Naive thymus-derived CD8-positive, alpha-beta T cell (primary cell): ENCODE data around the gene PLEKHA7. TPM values are rescaled to one million over a fixed set of nuclear protein-coding genes. Genes with fewer than 3 reads are reported as not detected.
A peak's percentile ranks its signal among the peaks of the same experiment; 100 is the strongest.

ENCODE experiments used
- ATAC-seq, 2 donors: fragments of 150-1000 bp; cut with Tn5 transposase in 1 of 2; sonication (Bioruptor Pico), chemical (Tn5 transposase) in 1 of 2; 1 replicate in 1 of 2; 2 replicates in 1 of 2; pipeline ENCODE4 v1.10.0; 2021; ENCODE audit warnings: mild to moderate bottlenecking in 2 of 2, moderate library complexity in 2 of 2
- POLR2A ChIA-PET: fragments of 350-600 bp; sonication (Branson Sonifier 250); formaldehyde crosslinking; loops from one replicate; lab custom pipeline; 2021; ENCODE audit warnings: antibody characterized with exemption; lab: Charles Lee
- DNase-seq, 10 donors: peaks; one replicate each; pipeline versions ENCODE4 v3.0.0 to v3.0.0-alpha.2; 2020 to 2022
- H3K27ac Mint-ChIP-seq, 10 donors: one replicate each; pipeline ENCODE4 v1.8.0; 2020 to 2022; ENCODE audit warnings: mild to moderate bottlenecking in 10 of 10, mixed read lengths in 10 of 10, moderate library complexity in 4 of 10, inconsistent platforms in 1 of 10
- H3K27me3 Mint-ChIP-seq, 5 donors: one replicate each; pipeline ENCODE4 v1.8.0; 2021 to 2022; ENCODE audit warnings: mixed read lengths in 5 of 5
- H3K36me3 Mint-ChIP-seq, 3 donors: one replicate each; pipeline ENCODE4 v1.8.0; 2020 to 2022; ENCODE audit warnings: mixed read lengths in 3 of 3, mild to moderate bottlenecking in 2 of 3, inconsistent platforms in 1 of 3
- H3K4me1 Mint-ChIP-seq, 4 donors: one replicate each; pipeline ENCODE4 v1.8.0; 2021 to 2022; ENCODE audit warnings: mixed read lengths in 4 of 4
- H3K4me3 Mint-ChIP-seq, 10 donors: one replicate each; pipeline ENCODE4 v1.8.0; 2020 to 2022; ENCODE audit warnings: mild to moderate bottlenecking in 10 of 10, mixed read lengths in 10 of 10, moderate library complexity in 6 of 10, inconsistent platforms in 1 of 10
- H3K9me3 Mint-ChIP-seq, 9 donors: one replicate each; pipeline ENCODE4 v1.8.0; 2020 to 2022; ENCODE audit warnings: mixed read lengths in 9 of 9, mild to moderate bottlenecking in 3 of 9, inconsistent platforms in 1 of 9, moderate library complexity in 1 of 9
- polyA plus RNA-seq, 3 donors: library from polyadenylated mRNA; unstranded; fragments of 300-500 nt; fragmentation: Illumina TruSeq; gene quantifications; one replicate each; pipeline ENCODE4 v1.2.3, GENCODE V29; 2021
- total RNA-seq, 8 experiments: library from RNA in 2 of 8; stranded (reverse) in 2 of 8; gene quantifications; one replicate each; pipeline ENCODE4 v1.2.3 and lab custom pipeline; 2021 to 2026

Gene PLEKHA7
- total and polyA plus RNA-seq, 5 experiments from 2014 or later, result 0.77 to 0.96 TPM; not detected in 3

DNA sequence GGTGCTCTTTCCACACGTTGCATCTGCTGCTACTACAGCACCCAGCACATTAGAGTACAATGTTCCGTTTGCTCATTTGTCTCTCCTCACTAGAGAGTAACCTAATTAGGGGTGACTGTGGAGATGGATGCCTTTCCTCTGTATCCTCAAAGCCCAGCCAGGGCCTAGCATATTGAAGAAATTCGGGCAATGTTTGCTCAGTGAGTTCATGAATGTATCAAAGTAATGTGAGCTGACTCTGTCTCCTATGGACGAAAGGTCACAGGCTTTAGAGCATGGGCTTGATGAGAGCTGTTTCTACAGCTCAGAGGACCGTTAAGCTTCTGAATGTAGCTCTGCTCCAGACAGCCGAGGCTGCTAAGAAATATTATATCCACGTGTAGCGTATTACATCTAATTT lies 208.3 kb downstream of the PLEKHA7 start:
- peaks cover 0 to 3% (median 0%) of the 10 kb centered on the region in 4 donors for H3K4me1 Mint-ChIP-seq
- H3K27ac Mint-ChIP-seq, result no peak overlapping the region
- no peaks in the 10 kb centered on the region for H3K9me3 Mint-ChIP-seq
- ATAC-seq (no peak), DNase-seq (no peak)
- H3K36me3 Mint-ChIP-seq, result no peaks in the 10 kb centered on the region
- POLR2A ChIA-PET, result no interaction called here
- no peaks in the 10 kb centered on the region for H3K27me3 Mint-ChIP-seq
- H3K4me3 Mint-ChIP-seq, result no peak overlapping the region

DNA sequence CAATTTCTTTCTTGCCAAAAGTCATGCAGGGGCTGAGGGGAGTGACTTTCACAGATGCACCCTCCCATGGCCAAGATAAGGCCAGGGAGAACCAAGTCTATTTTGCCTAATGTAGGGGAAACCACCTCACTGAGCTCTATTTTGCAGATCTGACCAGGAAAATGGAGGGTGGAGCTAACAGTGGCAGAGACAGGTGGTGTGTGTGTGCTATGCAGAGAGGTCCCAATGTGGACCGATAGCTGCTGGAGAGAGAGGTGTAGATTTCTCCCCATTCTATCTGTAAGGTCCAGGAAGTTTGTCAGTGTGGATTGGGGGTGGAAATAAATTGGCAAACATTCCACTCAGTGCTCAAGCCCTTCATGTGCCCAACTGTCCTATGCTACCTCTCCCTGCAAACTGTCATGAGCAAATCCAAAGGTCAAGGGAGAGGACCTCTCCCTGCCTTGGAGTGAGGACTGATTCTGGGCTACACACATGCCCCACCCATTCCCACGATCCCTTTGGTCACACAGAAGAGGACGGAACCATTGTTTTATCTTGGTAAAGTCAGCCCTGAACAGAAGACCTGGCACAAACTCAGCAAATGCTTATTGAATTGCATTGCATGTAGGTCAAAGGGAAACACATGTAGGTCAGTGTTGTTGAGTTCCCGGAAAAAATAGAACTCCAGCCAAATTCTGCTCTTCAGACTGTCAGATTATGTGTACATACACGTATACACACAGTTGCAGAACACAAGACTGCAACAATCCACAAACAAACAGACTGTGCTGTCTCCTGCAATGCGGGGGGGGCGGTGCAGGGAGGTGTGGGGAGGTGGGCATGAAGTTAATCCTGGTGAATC lies 209.9 kb downstream of the PLEKHA7 start:
- no peak overlapping the region for H3K4me3 Mint-ChIP-seq
- H3K27ac Mint-ChIP-seq, result peak overlapping the region in 1 of 10 donors; percentile 12
- no peaks in the 10 kb centered on the region for H3K9me3 Mint-ChIP-seq
- no peaks in the 10 kb centered on the region for H3K27me3 Mint-ChIP-seq
- peaks cover 0 to 3% (median 0%) of the 10 kb centered on the region in 4 donors for H3K4me1 Mint-ChIP-seq
- H3K36me3 Mint-ChIP-seq, result no peaks in the 10 kb centered on the region
- POLR2A ChIA-PET, result no interaction called here
- no peak for DNase-seq
- no peak for ATAC-seq

DNA sequence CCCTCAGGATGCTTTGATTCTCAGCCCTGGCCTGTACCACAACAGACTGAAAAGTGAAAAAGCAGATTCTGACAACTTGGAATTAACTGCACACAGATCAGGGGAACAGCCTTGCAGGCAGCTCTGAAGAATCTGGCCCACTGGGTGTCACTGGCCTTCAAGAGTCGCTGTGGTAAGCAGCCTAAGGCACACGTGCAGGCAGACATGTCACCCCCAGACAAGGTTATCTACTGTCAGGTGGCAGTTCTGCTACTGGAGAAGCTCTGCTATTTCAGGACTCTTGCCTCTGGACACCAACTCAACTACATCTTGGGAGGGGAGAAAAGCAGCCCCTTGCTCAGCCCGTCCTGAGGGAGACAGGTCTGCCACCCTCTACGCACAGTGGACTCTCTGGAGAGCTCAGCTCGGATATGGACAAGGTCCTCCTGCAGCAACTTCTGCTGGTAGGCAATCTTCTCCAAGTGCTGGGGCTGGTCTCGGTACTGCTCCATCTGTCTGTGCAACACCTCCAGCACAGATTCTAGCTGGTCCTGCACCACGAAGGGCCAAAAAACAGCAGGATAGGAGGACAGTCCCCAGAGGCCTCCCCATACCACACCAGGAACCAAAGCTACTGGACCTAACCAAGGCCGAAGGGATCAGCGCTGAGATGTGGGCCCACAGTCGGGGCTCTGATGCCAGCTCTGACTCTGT lies 212.8 kb downstream of the PLEKHA7 start:
- H3K27me3 Mint-ChIP-seq, result no peaks in the 10 kb centered on the region
- no peak overlapping the region for H3K27ac Mint-ChIP-seq
- no peak overlapping the region for H3K4me3 Mint-ChIP-seq
- no peaks in the 10 kb centered on the region for H3K9me3 Mint-ChIP-seq
- no peaks in the 10 kb centered on the region for H3K36me3 Mint-ChIP-seq
- no peaks in the 10 kb centered on the region for H3K4me1 Mint-ChIP-seq
- no peak for DNase-seq
- POLR2A ChIA-PET, result no interaction called here
- no peak for ATAC-seq

DNA sequence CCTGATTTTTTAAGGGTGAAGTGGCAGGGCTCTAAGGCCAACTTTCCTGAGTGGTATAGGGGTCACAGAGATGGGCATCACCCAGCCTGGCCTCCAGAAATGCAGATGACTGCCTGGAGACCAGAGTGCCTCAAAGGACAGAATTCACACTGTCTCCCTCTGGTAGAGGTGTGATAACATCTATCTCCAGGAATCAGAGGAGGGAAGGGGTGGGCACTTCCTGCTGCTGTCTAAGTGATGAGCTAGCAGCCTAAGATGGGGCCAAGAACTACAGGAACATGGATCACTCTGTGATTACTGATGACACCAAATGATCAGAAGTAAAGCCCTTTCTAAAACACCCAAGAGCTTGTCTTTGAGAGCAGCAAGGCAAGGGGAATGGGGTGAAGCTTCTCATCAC lies 213.8 kb downstream of the PLEKHA7 start:
- POLR2A ChIA-PET, result no interaction called here
- H3K36me3 Mint-ChIP-seq, result no peaks in the 10 kb centered on the region
- no peak overlapping the region for H3K4me3 Mint-ChIP-seq
- DNase-seq (no peak), ATAC-seq (no peak)
- no peaks in the 10 kb centered on the region for H3K27me3 Mint-ChIP-seq
- H3K9me3 Mint-ChIP-seq, result no peaks in the 10 kb centered on the region
- H3K4me1 Mint-ChIP-seq, result peaks cover 0 to under 1% (median 0%) of the 10 kb centered on the region in 4 donors
- H3K27ac Mint-ChIP-seq, result peak overlapping the region in 1 of 10 donors; percentile 63

DNA sequence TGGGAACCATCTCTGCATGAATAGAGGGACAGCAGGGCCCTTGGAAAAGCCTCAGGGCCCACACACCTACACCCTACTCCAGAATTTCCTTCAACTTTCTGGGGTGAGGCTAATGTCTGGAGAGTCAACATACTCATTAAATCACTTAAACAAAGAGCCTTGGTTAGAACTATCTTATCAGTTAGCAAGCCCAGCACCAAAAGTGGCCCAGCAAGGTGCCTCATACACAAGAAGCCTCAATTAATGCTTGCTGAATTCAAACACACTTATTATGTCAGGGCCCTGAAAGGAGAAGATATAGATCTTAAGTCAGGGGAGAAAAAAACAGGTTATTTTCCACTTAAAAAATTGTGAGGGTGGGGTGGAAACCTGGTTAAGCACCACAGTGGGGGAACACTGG lies 214.3 kb downstream of the PLEKHA7 start:
- ATAC-seq (no peak), DNase-seq (no peak)
- Mint-ChIP-seq H3K9me3 (no peaks in the 10 kb centered on the region), H3K4me3 (no peak overlapping the region), H3K4me1 (peaks cover 3 to 5% (median 4%) of the 10 kb centered on the region in 4 donors), H3K36me3 (no peaks in the 10 kb centered on the region), H3K27me3 (no peaks in the 10 kb centered on the region), H3K27ac (no peak overlapping the region)
- POLR2A ChIA-PET, result no interaction called here

DNA sequence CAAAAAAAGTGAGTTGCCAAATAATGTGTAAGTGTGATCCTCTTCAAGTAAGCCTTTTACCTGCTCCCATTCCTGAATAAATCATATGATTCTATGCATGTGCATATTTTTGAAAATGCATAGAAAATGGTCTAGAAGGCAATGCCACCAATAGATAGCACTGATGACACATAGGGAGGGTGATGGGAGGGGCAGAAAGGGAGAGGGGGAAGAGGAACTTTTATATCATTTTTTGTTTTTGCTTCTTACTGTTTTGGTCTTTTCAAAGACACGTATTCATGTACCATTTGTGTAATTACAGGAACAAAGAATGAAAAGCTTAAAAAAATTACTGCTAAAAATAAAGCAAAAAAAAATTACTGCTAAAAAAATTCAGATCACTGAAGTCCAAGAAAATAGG lies 215.0 kb downstream of the PLEKHA7 start:
- no peak overlapping the region for H3K27ac Mint-ChIP-seq
- ATAC-seq (no peak), DNase-seq (no peak)
- POLR2A ChIA-PET, result no interaction called here
- H3K27me3 Mint-ChIP-seq, result no peaks in the 10 kb centered on the region
- H3K9me3 Mint-ChIP-seq, result no peaks in the 10 kb centered on the region
- H3K4me3 Mint-ChIP-seq, result no peak overlapping the region
- peaks cover 5 to 8% (median 7%) of the 10 kb centered on the region in 4 donors for H3K4me1 Mint-ChIP-seq
- H3K36me3 Mint-ChIP-seq, result no peaks in the 10 kb centered on the region

DNA sequence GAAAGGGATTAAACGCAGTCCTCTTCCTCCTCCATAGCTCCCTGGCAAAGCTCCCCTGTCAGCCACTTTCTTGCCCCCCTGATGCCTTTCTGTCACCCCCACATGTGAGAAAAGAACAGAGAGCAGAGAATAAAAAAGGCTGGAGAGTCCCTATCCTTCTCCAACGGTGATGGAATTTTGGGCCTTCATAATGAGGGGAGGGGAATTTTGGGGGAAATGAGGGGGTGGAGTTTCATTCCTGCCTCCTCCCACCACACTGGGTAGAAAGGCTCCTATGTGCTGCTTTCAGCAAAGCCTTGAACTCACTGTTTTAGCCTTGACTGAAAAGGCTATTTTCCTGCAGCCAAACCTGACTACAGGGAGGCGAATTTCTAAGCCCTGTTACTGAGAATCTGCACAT lies 216.4 kb downstream of the PLEKHA7 start:
- H3K36me3 Mint-ChIP-seq, result no peaks in the 10 kb centered on the region
- no peaks in the 10 kb centered on the region for H3K27me3 Mint-ChIP-seq
- H3K9me3 Mint-ChIP-seq, result no peaks in the 10 kb centered on the region
- H3K4me3 Mint-ChIP-seq, result no peak overlapping the region
- peaks cover 5 to 8% (median 7%) of the 10 kb centered on the region in 4 donors for H3K4me1 Mint-ChIP-seq
- H3K27ac Mint-ChIP-seq, result no peak overlapping the region
- DNase-seq (no peak), ATAC-seq (no peak)
- POLR2A ChIA-PET, result no interaction called here

DNA sequence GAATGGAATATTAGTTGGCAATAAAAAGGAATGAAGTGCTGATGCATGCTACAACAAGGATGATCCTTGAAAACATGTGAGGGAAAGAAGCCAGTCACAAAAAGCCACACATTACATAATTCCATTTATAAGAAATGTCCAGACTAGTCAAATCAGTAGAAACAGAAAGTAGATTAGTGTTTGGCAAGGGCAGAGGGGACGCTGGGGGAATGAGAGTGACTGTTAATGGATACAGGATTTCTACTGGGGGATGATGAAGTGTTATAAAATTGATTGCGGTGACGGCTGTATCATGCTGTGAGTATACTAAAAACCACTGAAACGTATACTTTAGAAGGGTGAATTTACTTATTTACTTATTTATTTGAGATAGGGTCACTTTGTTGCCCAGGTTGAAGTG lies 217.9 kb downstream of the PLEKHA7 start:
- peak overlapping the region in 1 of 10 donors; percentile 4 for H3K27ac Mint-ChIP-seq
- no peaks in the 10 kb centered on the region for H3K36me3 Mint-ChIP-seq
- no peaks in the 10 kb centered on the region for H3K9me3 Mint-ChIP-seq
- POLR2A ChIA-PET, result no interaction called here
- H3K4me3 Mint-ChIP-seq, result no peak overlapping the region
- H3K27me3 Mint-ChIP-seq, result no peaks in the 10 kb centered on the region
- ATAC-seq, result no peak
- no peak for DNase-seq
- H3K4me1 Mint-ChIP-seq, result peaks cover 6 to 11% (median 7%) of the 10 kb centered on the region in 4 donors

DNA sequence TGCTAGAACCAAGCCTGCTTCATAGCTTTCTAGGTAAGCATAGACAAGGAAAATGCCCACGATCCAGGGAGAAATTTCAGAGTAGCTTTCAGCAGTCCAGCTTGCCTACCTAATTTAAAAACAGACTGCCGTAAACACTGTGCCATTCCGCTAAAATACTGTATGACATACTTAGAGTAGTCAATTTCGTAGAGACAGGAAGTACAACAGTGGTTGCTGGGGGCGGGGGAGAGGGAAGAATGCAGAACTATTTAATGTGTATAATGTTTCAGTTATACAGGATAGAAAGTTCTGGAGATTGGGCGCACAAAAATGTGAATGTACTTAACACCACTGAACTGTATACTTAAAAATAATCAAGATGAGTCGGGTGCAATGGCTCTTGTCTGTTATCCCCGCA lies 219.1 kb downstream of the PLEKHA7 start:
- ATAC-seq, result peak in 1 of 2 donors; percentile 56
- POLR2A ChIA-PET, result no interaction called here

DNA sequence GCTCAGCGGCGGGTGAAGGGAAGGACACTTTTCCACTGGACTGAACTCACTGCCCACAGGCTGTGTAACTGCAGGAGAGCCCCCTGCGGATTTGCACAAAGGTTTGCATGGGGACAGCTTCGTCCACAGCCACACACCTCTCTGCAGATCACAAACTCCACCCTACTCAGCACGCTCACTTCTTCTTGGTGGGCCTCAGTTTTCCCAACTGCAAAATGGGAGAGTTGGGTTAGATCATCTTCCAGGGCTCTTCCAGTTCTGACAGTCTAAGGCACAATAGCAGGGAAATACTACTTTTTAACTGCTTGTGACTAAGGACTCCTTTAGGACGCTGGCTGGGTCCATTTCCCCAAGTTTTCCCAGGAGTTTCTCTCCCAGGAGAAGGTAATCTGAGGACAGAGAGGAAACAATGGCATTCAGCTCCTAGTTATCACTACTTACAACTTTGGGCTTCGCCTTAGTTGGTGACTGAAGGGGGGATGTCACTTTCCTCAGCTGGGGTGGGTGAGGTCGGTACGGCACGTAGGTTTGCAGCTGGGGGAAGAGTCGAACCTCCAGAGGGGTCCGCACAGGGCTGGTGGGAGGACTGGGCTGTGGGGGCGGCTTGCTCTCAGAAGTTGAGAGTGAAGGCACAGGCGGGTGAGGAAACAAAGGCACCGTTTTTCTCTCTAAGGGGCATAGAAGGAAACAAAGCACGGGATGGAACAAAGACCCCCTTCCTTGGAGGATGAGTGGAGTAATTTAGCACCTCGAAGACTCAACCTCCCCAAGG lies 220.0 kb downstream of the PLEKHA7 start:
- H3K4me3 Mint-ChIP-seq, result no peak overlapping the region
- POLR2A ChIA-PET, result no interaction called here
- H3K9me3 Mint-ChIP-seq, result no peaks in the 10 kb centered on the region
- ATAC-seq (no peak), DNase-seq (no peak)
- no peaks in the 10 kb centered on the region for H3K27me3 Mint-ChIP-seq
- H3K27ac Mint-ChIP-seq, result peak overlapping the region in 1 of 10 donors; percentile 89
- peaks cover 6 to 11% (median 7%) of the 10 kb centered on the region in 4 donors for H3K4me1 Mint-ChIP-seq
- H3K36me3 Mint-ChIP-seq, result no peaks in the 10 kb centered on the region

More for the DNA sequence above, 219.1 kb downstream of the PLEKHA7 start:
- H3K27ac Mint-ChIP-seq, result peak overlapping the region in 7 of 10 donors; percentile 23 to 89 (median 63)
- H3K27me3 Mint-ChIP-seq, result no peaks in the 10 kb centered on the region
- H3K4me1 Mint-ChIP-seq, result peaks cover 6 to 11% (median 7%) of the 10 kb centered on the region in 4 donors
- H3K4me3 Mint-ChIP-seq, result peak overlapping the region in 2 of 10 donors; percentile 2 to 14
- H3K9me3 Mint-ChIP-seq, result no peaks in the 10 kb centered on the region
- H3K36me3 Mint-ChIP-seq, result no peaks in the 10 kb centered on the region
- DNase-seq, result peak in 2 of 10 donors; percentile 11 to 23

DNA sequence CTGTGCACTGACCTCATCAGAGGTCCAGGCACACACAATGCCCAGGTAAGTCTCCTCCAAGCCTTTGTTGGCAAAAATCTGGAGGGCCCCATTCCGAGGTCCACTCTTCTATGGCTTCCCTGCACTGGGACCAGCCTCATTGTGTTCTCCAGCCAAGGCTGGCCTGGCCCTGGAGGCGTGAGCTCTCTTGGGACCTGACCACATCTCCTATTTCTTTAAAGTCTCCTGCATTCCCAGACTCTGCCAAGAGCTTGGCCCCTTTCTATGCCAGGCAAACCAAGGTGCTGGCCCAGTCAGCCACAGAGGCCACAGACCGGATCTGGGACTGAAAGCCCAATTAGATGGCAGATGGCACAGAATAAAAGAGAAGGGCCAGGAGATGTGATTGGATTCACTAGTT lies 220.7 kb downstream of the PLEKHA7 start:
- Mint-ChIP-seq H3K36me3 (no peaks in the 10 kb centered on the region), H3K27me3 (no peaks in the 10 kb centered on the region), H3K9me3 (no peaks in the 10 kb centered on the region), H3K27ac (peak overlapping the region in 1 of 10 donors; percentile 19), H3K4me3 (no peak overlapping the region), H3K4me1 (peaks cover 6 to 11% (median 7%) of the 10 kb centered on the region in 4 donors)
- no peak for ATAC-seq
- no peak for DNase-seq
- POLR2A ChIA-PET, result no interaction called here

DNA sequence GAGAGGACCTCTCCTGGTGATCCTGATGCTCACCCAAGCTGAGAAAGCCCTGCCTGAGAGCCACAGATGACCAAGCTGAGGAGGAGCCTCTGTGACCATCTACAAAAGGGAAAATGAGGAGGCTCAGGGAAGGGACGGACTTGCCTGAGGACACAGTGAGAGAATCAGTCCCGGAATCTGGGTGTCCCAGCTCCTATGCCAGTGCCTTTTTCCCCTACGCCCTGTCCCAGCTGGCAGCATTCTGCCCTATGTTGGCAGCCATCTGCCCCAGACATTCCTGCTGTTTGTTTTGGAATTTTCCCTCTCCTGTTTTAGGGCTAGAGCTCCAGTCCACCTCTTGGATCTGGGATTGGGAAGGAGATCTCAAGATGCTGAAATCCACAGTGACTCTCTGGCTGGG lies 221.2 kb downstream of the PLEKHA7 start:
- Mint-ChIP-seq H3K4me1 (peaks cover 6 to 11% (median 7%) of the 10 kb centered on the region in 4 donors), H3K36me3 (no peaks in the 10 kb centered on the region), H3K4me3 (no peak overlapping the region), H3K9me3 (no peaks in the 10 kb centered on the region), H3K27me3 (no peaks in the 10 kb centered on the region), H3K27ac (no peak overlapping the region)
- DNase-seq (no peak), ATAC-seq (no peak)
- POLR2A ChIA-PET, result no interaction called here

DNA sequence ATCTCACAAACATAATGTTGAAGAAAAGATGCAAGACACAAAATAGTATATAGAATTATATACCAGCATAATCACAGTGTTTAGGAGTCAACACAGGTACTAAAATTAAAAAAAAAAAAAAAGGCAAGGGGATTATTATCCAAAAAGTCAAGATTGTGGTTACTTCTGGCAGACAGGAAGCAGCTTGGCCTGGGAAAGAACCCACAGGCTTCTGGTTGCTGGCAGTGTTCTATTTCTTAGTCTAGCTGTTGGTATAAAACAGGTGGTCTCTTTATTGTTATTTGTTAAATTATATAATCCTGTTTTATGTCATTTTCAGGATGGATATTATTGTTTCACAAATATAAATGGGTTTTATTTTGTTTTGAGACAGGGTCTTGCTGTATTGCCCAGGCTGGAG lies 221.8 kb downstream of the PLEKHA7 start:
- Mint-ChIP-seq H3K27ac (no peak overlapping the region), H3K9me3 (no peaks in the 10 kb centered on the region), H3K4me3 (no peak overlapping the region), H3K27me3 (no peaks in the 10 kb centered on the region), H3K4me1 (peaks cover 6 to 11% (median 7%) of the 10 kb centered on the region in 4 donors), H3K36me3 (no peaks in the 10 kb centered on the region)
- POLR2A ChIA-PET, result no interaction called here
- ATAC-seq, result no peak
- DNase-seq, result no peak
